H1 (cell line): ENCODE measurements around the gene DVL2. TPM values are rescaled to one million over a fixed set of nuclear protein-coding genes. Genes with fewer than 3 reads are reported as not detected.

Experiments
- CTCF ChIA-PET: fragments of 300-600 bp; sonication (Branson Sonifier 250); formaldehyde crosslinking; loops from one replicate; lab custom pipeline; 2021; ENCODE audit not compliant: partially characterized antibody; lab: Charles Lee
- POLR2A ChIA-PET: fragments of 300-600 bp; sonication (Branson Sonifier 250); formaldehyde crosslinking; loops from one replicate; lab custom pipeline; 2021; ENCODE audit warnings: inconsistent platforms; ENCODE audit not compliant: partially characterized antibody; lab: Charles Lee
- DNase-seq, 2 experiments: peaks; one replicate each; pipeline versions ENCODE4 v3.0.0 to v3.0.0-alpha.2; 2010 to 2022; ENCODE audit warnings: low spot score in 2 of 2, low read depth in 1 of 2, mixed read lengths in 1 of 2
- FAIRE-seq: peaks from 2 replicates; lab custom pipeline; 2011; peaks lifted over from hg19 to GRCh38; lab: Jason Lieb, UNC
- H2AFZ ChIP-seq: 2 replicates; pipeline ENCODE4 v1.8.1; 2012; ENCODE audit warnings: low read length, inconsistent platforms
- H2AK5ac ChIP-seq: 2 replicates; pipeline ENCODE4 v1.6.1; 2013; ENCODE audit warnings: low read depth, low read length
- H2BK120ac ChIP-seq: replicated peaks from 2 replicates; pipeline ENCODE3; 2013; ENCODE audit warnings: low read depth, low read length, inconsistent platforms
- H2BK12ac ChIP-seq: 2 replicates; pipeline ENCODE4 v1.6.1; 2013; ENCODE audit warnings: low read depth, low read length
- H2BK15ac ChIP-seq: 2 replicates; pipeline ENCODE4 v1.6.1; 2013; ENCODE audit warnings: low read length
- H2BK20ac ChIP-seq: 2 replicates; pipeline ENCODE4 v1.6.1; 2013; ENCODE audit warnings: low read length
- H2BK5ac ChIP-seq: 2 replicates; pipeline ENCODE4 v1.6.1; 2013; ENCODE audit warnings: low read depth, low read length
- H3K14ac ChIP-seq: 2 replicates; pipeline ENCODE4 v1.6.1; 2013; ENCODE audit warnings: inconsistent platforms; ENCODE audit not compliant: insufficient read length
- H3K18ac ChIP-seq: 2 replicates; pipeline ENCODE4 v1.6.1; 2013; ENCODE audit warnings: low read length; ENCODE audit errors: extremely low read depth
- H3K23ac ChIP-seq: 2 replicates; pipeline ENCODE4 v1.6.1; 2013; ENCODE audit warnings: inconsistent platforms; ENCODE audit not compliant: insufficient read length
- H3K23me2 ChIP-seq: 2 replicates; pipeline ENCODE4 v1.6.1; 2013; ENCODE audit warnings: low read depth, low read length
- H3K27ac ChIP-seq: 2 replicates; pipeline ENCODE4 v1.6.1; 2011; ENCODE audit warnings: low read depth, low read length, inconsistent platforms
- H3K27me3 ChIP-seq, 4 experiments: replicated peaks in 1 of 4; 1 replicate in 1 of 4; 2 replicates in 3 of 4; pipeline versions ENCODE4 v1.6.1 to v1.8.1; 2011 to 2013; ENCODE audit warnings: low read length in 3 of 4, mild to moderate bottlenecking in 3 of 4, inconsistent platforms in 2 of 4, mixed read lengths in 2 of 4, moderate library complexity in 1 of 4; ENCODE audit not compliant: control insufficient read depth in 3 of 4, insufficient read depth in 3 of 4; ENCODE audit errors: extremely low read depth in 1 of 4
- H3K36me3 ChIP-seq, 4 experiments: 2 replicates each; pipeline versions ENCODE4 v1.6.1 to v1.8.1; 2011 to 2013; ENCODE audit warnings: mild to moderate bottlenecking in 4 of 4, low read length in 3 of 4, moderate library complexity in 2 of 4, control low read depth in 1 of 4, inconsistent platforms in 1 of 4; ENCODE audit not compliant: insufficient read depth in 4 of 4, control insufficient read depth in 2 of 4
- H3K4ac ChIP-seq: replicated peaks from 2 replicates; pipeline ENCODE3; 2013; ENCODE audit warnings: low read length, low read depth, mixed read lengths, inconsistent platforms; ENCODE audit not compliant: insufficient read length
- H3K4me1 ChIP-seq, 4 experiments: replicated peaks in 1 of 4; 1 replicate in 1 of 4; 2 replicates in 3 of 4; pipeline versions ENCODE4 v1.6.1 to v1.8.1; 2011 to 2013; ENCODE audit warnings: low read length in 3 of 4, inconsistent platforms in 2 of 4, mixed read lengths in 1 of 4; ENCODE audit not compliant: insufficient read depth in 4 of 4, control insufficient read depth in 3 of 4
- H3K4me2 ChIP-seq, 2 experiments: 2 replicates each; pipeline versions ENCODE4 v1.6.1 to v1.8.1; 2011 to 2013; ENCODE audit warnings: low read depth in 2 of 2, low read length in 2 of 2, control low read depth in 1 of 2, inconsistent platforms in 1 of 2, mild to moderate bottlenecking in 1 of 2; ENCODE audit not compliant: insufficient read depth in 1 of 2
- H3K4me3 ChIP-seq, 4 experiments: fragments of 200-600, 300-600 bp in 1 of 4; sonication (generic), shearing (Covaris generic), sonication (Bioruptor Twin) in 1 of 4; 2 replicates each; pipeline versions ENCODE4 v1.5.1 to v1.8.1; 2011 to 2016; ENCODE audit warnings: low read length in 4 of 4, low read depth in 3 of 4, control low read depth in 2 of 4, inconsistent platforms in 2 of 4, mild to moderate bottlenecking in 2 of 4, mixed read lengths in 1 of 4, moderate library complexity in 1 of 4; ENCODE audit not compliant: insufficient read depth in 2 of 4; ENCODE audit errors: extremely low read depth in 1 of 4
- H3K56ac ChIP-seq: replicated peaks from 2 replicates; pipeline ENCODE3; 2013; ENCODE audit warnings: low read depth, mild to moderate bottlenecking, mixed read lengths, low read length, inconsistent platforms; ENCODE audit not compliant: insufficient read length
- H3K79me1 ChIP-seq: 2 replicates; pipeline ENCODE4 v1.6.1; 2013; ENCODE audit warnings: low read depth, low read length, control low read depth
- H3K79me2 ChIP-seq, 2 experiments: 2 replicates each; pipeline versions ENCODE4 v1.6.1 to v1.8.1; 2012 to 2013; ENCODE audit warnings: low read length in 2 of 2, mild to moderate bottlenecking in 2 of 2, inconsistent platforms in 1 of 2; ENCODE audit not compliant: insufficient read depth in 2 of 2, control insufficient read depth in 1 of 2
- H3K9ac ChIP-seq, 4 experiments: replicated peaks in 1 of 4; 1 replicate in 1 of 4; 2 replicates in 3 of 4; pipeline versions ENCODE4 v1.6.1 to v1.8.1; 2011 to 2013; ENCODE audit warnings: low read depth in 3 of 4, low read length in 3 of 4, control low read depth in 2 of 4, mild to moderate bottlenecking in 2 of 4, moderate library complexity in 2 of 4, inconsistent platforms in 1 of 4; ENCODE audit errors: extremely low read depth in 1 of 4
- H3K9me3 ChIP-seq, 2 experiments: 2 replicates each; pipeline versions ENCODE4 v1.6.1 to v1.8.1; 2012 to 2013; ENCODE audit warnings: mild to moderate bottlenecking in 2 of 2, moderate library complexity in 2 of 2, control low read depth in 1 of 2, inconsistent platforms in 1 of 2, low read depth in 1 of 2, low read length in 1 of 2, mixed read lengths in 1 of 2; ENCODE audit not compliant: insufficient read depth in 2 of 2
- H4K20me1 ChIP-seq, 2 experiments: replicated peaks in 1 of 2; 2 replicates each; pipeline versions ENCODE3 to v1.8.1; 2011 to 2013; ENCODE audit warnings: inconsistent platforms in 2 of 2, low read length in 2 of 2, mild to moderate bottlenecking in 1 of 2; ENCODE audit not compliant: insufficient read depth in 2 of 2, control insufficient read depth in 1 of 2
- H4K5ac ChIP-seq: 2 replicates; pipeline ENCODE4 v1.6.1; 2013; ENCODE audit warnings: low read length, low read depth, mixed read lengths, inconsistent platforms; ENCODE audit not compliant: insufficient read length
- H4K8ac ChIP-seq: 2 replicates; pipeline ENCODE4 v1.8.0; 2013; ENCODE audit warnings: mild to moderate bottlenecking, moderate library complexity, low read length, inconsistent platforms; ENCODE audit not compliant: insufficient read depth; ENCODE audit errors: extremely low read depth
- H4K91ac ChIP-seq: replicated peaks from 2 replicates; pipeline ENCODE3; 2013; ENCODE audit warnings: low read length, mixed read lengths, inconsistent platforms; ENCODE audit not compliant: insufficient read length
- EZH2 ChIP-seq: fragments of 200-600 bp; sonication (generic); IDR thresholded peaks from 2 replicates; pipeline ENCODE4 v1.7.1; 2012; ENCODE audit warnings: low read depth, mild to moderate bottlenecking, moderate library complexity, low read length, inconsistent platforms; ENCODE audit not compliant: severe bottlenecking
- JUND ChIP-seq: IDR thresholded peaks from 2 replicates; pipeline ENCODE4 v1.6.1; 2011; ENCODE audit warnings: mild to moderate bottlenecking, improper control_type of control experiment, low read length
- KDM1A ChIP-seq: fragments of 200-600, 300-600 bp; sonication (generic); IDR thresholded peaks from 2 replicates; pipeline ENCODE4 v1.7.1; 2016; ENCODE audit warnings: mild to moderate bottlenecking, low read length, borderline replicate concordance
- SIRT6 ChIP-seq: IDR thresholded peaks from one replicate; pipeline ENCODE4 v1.7.1; 2012; ENCODE audit warnings: low read length, inconsistent platforms
- TEAD4 ChIP-seq: IDR thresholded peaks from 2 replicates; pipeline ENCODE4 v1.6.1; 2012; ENCODE audit warnings: low read depth, low read length, inconsistent platforms, mixed read lengths
- WGBS, 2 experiments: shearing (Covaris generic) in 1 of 2; methylation state at CpG; one replicate each; pipeline versions ENCODE4 v1.1.6 to v1.1.7; 2013 to 2015; ENCODE audit warnings: low lambda C conversion rate in 2 of 2, mixed read lengths in 2 of 2, inconsistent platforms in 1 of 2, low coverage in 1 of 2, missing lambda C conversion rate in 1 of 2; ENCODE audit not compliant: insufficient replicate concordance in 2 of 2, insufficient coverage in 1 of 2, insufficient read length in 1 of 2; ENCODE audit errors: extremely low coverage in 1 of 2, missing lambda C conversion rate in 1 of 2; 5-methylcytosine and 5-hydroxymethylcytosine counted together
- polyA plus RNA-seq, 7 experiments: library from polyadenylated mRNA; depleted of rRNA in 3 of 7; stranded (reverse) in 5 of 7; unstranded in 2 of 7; fragments of >200 nt in 5 of 7; fragments of 200-250 nt in 2 of 7; gene quantifications; 1 replicate in 5 of 7; 2 replicates in 1 of 7; 4 replicates in 1 of 7; pipeline versions ENCODE4 v1.2.1 to v1.2.3, GENCODE V29; 2011 to 2013; ENCODE audit warnings: missing spikeins in 2 of 7, mixed read lengths in 2 of 7
- total RNA-seq: library from RNA; stranded (reverse); fragmentation: NEBNext Ultra II Directional; extraction: Animal tissue kit (Norgen Biotek cat#: 25700); gene quantifications from 2 replicates; pipeline ENCODE4 v1.2.1, GENCODE V29; 2021

Gene DVL2
- total and polyA plus RNA-seq, 2 of the 8 experiments (the other 6 are each of a cell fraction or from before 2014, with no cell fraction given): 19.0 to 59.6 TPM

DNA sequence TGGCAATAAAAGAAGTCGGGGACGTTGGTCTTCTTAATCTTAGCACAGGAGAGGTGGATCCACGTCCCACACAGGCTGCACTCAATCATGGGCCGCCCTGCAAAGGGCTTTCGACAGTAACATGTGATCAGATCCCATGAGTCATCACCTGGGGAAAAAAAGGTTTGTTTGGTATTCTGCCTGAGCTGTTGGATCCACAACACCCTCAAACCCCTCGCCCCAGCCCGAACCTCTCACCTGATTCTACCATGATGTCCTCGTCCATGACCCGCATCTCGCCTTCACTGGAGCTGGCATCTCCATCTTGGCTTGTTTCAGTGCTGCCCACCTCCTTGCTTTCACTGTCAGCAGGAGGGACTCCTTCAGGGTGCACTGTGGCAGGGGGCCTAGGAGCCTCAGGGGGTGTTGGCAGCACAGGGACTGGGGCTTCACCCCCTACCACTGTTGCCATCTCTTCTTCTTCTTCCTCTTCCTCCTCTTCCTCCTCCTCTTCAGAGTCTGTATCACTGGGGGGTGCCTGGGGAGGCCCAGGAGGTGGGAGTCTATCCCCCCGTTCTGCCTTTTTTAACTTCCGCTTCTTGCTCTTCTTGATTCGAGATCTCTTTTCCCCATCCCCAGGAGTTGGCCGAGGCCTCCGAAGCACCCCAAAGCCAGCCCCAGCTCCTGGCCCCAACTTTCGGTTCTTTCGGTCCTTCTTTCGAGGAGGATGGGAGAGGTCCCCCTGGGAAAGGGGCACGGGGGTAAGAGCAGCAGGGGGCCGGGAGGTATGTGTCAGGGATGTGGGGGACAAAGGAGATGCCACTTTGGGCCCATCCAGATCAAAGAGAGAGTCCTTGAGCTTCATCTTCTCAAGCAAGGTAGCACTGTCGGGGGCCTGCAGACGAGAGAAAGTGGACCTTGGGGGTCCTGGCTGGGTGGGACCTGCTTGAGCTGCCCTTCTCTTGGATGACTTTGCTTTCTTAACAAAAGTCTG, 1.7 kb upstream of the DVL2 start:
- no peak overlapping the region for H3K23ac ChIP-seq
- no peak overlapping the region for H3K4me2 ChIP-seq
- no peak overlapping the region for H3K18ac ChIP-seq
- ChIA-PET CTCF (interaction anchor here (0.7 to 6.4 kb wide), 4 partner anchors 15 to 214 kb away, joined by 3 to 46 read pairs (median 4); partner anchors contain the start of genes ACADVL and DLG4), POLR2A (interaction anchor here (0.8 to 19.7 kb wide), 13 partner anchors 8 to 353 kb away, joined by 3 to 386 read pairs (median 11); partner anchors contain the start of genes ACADVL, CLDN7, CTDNEP1 and DLG4)
- H3K14ac ChIP-seq: no peak overlapping the region
- no peak overlapping the region for H3K56ac ChIP-seq
- H3K4ac ChIP-seq: no peak overlapping the region
- H3K4me3 ChIP-seq: no peak overlapping the region
- H3K36me3 ChIP-seq: peaks cover 15 to 35% (median 22%) of the 10 kb centered on the region in 4 experiments; a peak in 6 of 8 replicates
- H4K5ac ChIP-seq: no peak overlapping the region
- H4K20me1 ChIP-seq: peaks cover 17 to 28% of the 10 kb centered on the region in 2 experiments
- H2BK12ac ChIP-seq: no peak overlapping the region
- H3K4me1 ChIP-seq: peaks cover 4 to 22% (median 9%) of the 10 kb centered on the region in 4 experiments
- no peak overlapping the region for H2AK5ac ChIP-seq
- no peaks in the 10 kb centered on the region for H3K9me3 ChIP-seq
- H4K8ac ChIP-seq: peak overlapping the region; percentile 82; the same call in 1 of the 2 replicates
- no peaks in the 10 kb centered on the region for H3K27me3 ChIP-seq
- TF ChIP-seq TEAD4: no peak
- no peak for TF ChIP-seq KDM1A
- no peak for TF ChIP-seq SIRT6
- TF ChIP-seq JUND: no peak
- no peak for TF ChIP-seq EZH2
- FAIRE-seq (no peak), DNase-seq (no peak)
- no peak overlapping the region for H2BK20ac ChIP-seq
- no peak overlapping the region for H2BK15ac ChIP-seq
- H2BK5ac ChIP-seq: no peak overlapping the region
- peaks cover 13 to 68% of the 10 kb centered on the region in 2 experiments for H3K79me2 ChIP-seq
- no peak overlapping the region for H3K27ac ChIP-seq
- no peak overlapping the region for H2AFZ ChIP-seq
- peaks cover 11% of the 10 kb centered on the region for H3K79me1 ChIP-seq
- no peak overlapping the region for H2BK120ac ChIP-seq
- no peak overlapping the region for H3K9ac ChIP-seq
- no peak overlapping the region for H4K91ac ChIP-seq
- H3K23me2 ChIP-seq: peaks cover 3% of the 10 kb centered on the region; the same call in 1 of the 2 replicates
- 90% methylated on average over 22 of the region's 22 CpGs; no CpG with 5 or more reads in 1 of the 2 experiments for WGBS, 2 experiments
